ENCODE results near the gene MUC3A. TPM values are rescaled to one million over a fixed set of nuclear protein-coding genes. Genes with fewer than 3 reads are reported as not detected.
"Not testable (repeated sequence)": the region's sequence is repeated elsewhere in the genome, so short reads cannot be mapped to it uniquely, and the experiment has no call there.

MUC3A gene, protein sequence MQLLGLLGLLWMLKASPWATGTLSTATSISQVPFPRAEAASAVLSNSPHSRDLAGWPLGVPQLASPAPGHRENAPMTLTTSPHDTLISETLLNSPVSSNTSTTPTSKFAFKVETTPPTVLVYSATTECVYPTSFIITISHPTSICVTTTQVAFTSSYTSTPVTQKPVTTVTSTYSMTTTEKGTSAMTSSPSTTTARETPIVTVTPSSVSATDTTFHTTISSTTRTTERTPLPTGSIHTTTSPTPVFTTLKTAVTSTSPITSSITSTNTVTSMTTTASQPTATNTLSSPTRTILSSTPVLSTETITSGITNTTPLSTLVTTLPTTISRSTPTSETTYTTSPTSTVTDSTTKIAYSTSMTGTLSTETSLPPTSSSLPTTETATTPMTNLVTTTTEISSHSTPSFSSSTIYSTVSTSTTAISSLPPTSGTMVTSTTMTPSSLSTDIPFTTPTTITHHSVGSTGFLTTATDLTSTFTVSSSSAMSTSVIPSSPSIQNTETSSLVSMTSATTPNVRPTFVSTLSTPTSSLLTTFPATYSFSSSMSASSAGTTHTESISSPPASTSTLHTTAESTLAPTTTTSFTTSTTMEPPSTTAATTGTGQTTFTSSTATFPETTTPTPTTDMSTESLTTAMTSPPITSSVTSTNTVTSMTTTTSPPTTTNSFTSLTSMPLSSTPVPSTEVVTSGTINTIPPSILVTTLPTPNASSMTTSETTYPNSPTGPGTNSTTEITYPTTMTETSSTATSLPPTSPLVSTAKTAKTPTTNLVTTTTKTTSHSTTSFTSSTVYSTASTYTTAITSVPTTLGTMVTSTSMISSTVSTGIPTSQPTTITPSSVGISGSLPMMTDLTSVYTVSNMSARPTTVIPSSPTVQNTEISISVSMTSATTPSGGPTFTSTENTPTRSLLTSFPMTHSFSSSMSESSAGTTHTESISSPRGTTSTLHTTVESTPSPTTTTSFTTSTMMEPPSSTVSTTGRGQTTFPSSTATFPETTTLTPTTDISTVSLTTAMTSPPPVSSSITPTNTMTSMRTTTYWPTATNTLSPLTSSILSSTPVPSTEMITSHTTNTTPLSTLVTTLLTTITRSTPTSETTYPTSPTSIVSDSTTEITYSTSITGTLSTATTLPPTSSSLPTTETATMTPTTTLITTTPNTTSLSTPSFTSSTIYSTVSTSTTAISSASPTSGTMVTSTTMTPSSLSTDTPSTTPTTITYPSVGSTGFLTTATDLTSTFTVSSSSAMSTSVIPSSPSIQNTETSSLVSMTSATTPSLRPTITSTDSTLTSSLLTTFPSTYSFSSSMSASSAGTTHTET (N-terminal part only)
- not detected for polyA plus RNA-seq (2012; ENCODE audit: low read depth, missing spikeins)

DNA sequence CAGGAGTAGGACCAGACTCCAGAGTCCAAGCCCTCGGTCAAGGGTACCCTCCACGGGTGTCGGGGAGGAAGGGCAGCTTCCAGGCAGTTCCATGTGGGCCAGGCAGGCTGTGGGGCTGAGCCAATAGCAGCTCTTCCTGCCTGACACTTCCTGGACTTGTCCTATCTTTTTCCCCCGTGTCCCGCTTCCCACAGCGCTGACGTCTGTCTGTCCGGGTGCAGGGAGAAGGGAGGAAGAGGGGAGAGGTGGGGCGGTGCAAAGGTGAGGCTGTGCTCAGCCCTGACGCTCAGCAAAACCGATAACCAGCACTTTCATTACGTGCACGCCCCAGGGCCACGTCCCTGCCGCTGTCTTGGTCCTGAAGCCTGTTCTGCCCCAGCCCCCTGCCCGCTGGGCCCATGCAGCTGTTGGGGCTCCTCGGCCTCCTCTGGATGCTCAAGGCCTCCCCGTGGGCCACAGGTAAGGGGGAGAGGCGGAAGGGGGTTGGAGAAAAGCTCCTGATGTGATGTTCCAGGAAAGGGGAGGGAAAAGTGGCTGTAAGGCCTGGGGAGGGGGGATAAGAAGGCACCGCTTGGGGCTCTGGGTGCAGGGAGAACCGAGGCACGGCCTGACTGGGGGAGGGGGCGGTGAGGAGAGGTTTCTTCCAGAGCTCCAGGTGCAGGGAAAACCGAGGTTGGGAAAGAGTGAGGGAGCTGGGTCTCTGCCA, at the start of gene MUC3A:
Gene MUC3A (plus strand): TSS at position 308 of the 706 bp plus-strand sequence. CDS start 91 bp downstream, at position 399.
- no peak for DNase-seq (ENCODE audit: insufficient read length, low spot score)
- FAIRE-seq = no peak
- TF ChIP-seq POLR2A (IDR thresholded peaks at IDR 0.05; ENCODE audit: low read depth, low read length) = no peak
- TF ChIP-seq POU2F2 (IDR thresholded peaks at IDR 0.05; ENCODE audit: low read depth, low read length) = no peak
- no peak for TF ChIP-seq SPI1 (IDR thresholded peaks at IDR 0.05; ENCODE audit: low read depth, low read length)
- TF ChIP-seq TAF1 (IDR thresholded peaks at IDR 0.05; ENCODE audit: low read depth, low read length) = no peak
- TF ChIP-seq PAX5 (IDR thresholded peaks at IDR 0.05; ENCODE audit: insufficient read depth, low read length, severe bottlenecking) = no peak
- no peak for TF ChIP-seq POLR2AphosphoS5 (IDR thresholded peaks at IDR 0.05; ENCODE audit: low read depth, low read length)

DNA sequence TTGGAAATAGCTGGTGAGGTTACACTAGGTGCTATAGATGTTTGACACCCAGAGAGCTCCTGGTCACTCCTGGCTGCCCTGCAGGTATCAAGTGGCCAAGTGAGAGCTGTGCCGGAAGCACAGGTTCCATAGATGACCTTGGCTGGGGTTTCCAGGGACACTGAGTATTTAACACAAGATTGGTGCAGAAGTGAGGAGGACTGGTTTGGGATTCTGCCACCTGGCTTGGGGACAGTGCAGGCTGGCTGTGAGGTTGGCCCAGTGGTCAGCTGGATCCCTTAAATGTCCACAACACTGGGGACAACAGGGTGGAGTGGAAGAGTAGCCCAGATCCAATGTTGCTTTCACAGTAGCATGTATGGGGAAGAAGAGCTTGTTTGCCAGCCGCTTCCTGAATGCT, 48.4 kb upstream of the MUC3A start:
- DNase-seq (ENCODE audit: insufficient read length, low spot score) (no peak), FAIRE-seq (no peak)
- TF ChIP-seq POLR2AphosphoS5 (IDR thresholded peaks at IDR 0.05; ENCODE audit: low read depth, low read length) (no peak), TAF1 (IDR thresholded peaks at IDR 0.05; ENCODE audit: low read depth, low read length) (no peak), PAX5 (IDR thresholded peaks at IDR 0.05; ENCODE audit: insufficient read depth, low read length, severe bottlenecking) (no peak), POLR2A (IDR thresholded peaks at IDR 0.05; ENCODE audit: low read depth, low read length) (no peak), SPI1 (IDR thresholded peaks at IDR 0.05; ENCODE audit: low read depth, low read length) (no peak), POU2F2 (IDR thresholded peaks at IDR 0.05; ENCODE audit: low read depth, low read length) (no peak)

DNA sequence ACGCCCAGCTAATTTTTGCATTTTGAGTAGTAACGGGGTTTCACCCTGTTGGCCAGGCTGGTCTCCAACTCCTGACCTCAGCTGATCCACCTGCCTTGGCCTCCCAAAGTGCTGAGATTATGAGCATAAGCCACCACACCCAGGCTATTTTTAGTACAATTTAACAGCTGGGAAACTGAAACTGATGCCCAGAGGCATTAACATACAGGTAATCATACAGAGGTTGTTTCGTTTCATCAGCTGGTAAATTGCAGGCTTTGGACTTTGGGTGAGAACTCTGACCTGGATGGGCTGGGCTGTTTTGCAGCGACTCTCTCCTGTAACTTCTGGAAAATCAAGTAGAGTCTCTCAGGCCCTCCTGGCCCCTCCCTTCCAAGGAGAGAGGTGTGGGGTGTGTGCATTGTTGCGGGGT, 47.4 kb upstream of the MUC3A start:
- FAIRE-seq = no peak
- DNase-seq (ENCODE audit: insufficient read length, low spot score) = no peak
- no peak for TF ChIP-seq PAX5 (IDR thresholded peaks at IDR 0.05; ENCODE audit: insufficient read depth, low read length, severe bottlenecking)
- no peak for TF ChIP-seq TAF1 (IDR thresholded peaks at IDR 0.05; ENCODE audit: low read depth, low read length)
- no peak for TF ChIP-seq SPI1 (IDR thresholded peaks at IDR 0.05; ENCODE audit: low read depth, low read length)
- no peak for TF ChIP-seq POLR2AphosphoS5 (IDR thresholded peaks at IDR 0.05; ENCODE audit: low read depth, low read length)
- TF ChIP-seq POLR2A (IDR thresholded peaks at IDR 0.05; ENCODE audit: low read depth, low read length) = no peak
- no peak for TF ChIP-seq POU2F2 (IDR thresholded peaks at IDR 0.05; ENCODE audit: low read depth, low read length)

DNA sequence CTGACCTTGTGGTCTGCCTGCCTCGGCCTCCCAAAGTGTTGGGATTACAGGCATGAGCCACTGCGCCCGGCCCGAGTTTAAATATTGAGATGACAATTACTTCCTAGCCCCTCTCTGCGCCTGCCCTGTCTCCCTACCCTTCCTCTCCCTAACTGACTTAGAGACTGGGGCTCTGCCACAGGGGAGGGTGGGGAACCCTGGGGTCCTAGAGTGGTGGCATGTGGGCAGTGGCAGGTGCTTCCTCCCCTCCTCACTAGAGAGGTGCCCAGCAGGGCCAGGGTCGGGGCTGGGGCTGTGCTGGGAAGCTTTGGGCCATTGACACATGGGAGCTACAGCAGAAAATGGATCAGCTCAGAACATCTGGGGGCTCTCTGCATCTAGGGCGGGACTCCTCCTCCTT, 46.7 kb upstream of the MUC3A start:
- DNase-seq (ENCODE audit: insufficient read length, low spot score) (no peak), FAIRE-seq (no peak)
- no peak for TF ChIP-seq POLR2AphosphoS5 (IDR thresholded peaks at IDR 0.05; ENCODE audit: low read depth, low read length)
- TF ChIP-seq POLR2A (IDR thresholded peaks at IDR 0.05; ENCODE audit: low read depth, low read length) = no peak
- no peak for TF ChIP-seq PAX5 (IDR thresholded peaks at IDR 0.05; ENCODE audit: insufficient read depth, low read length, severe bottlenecking)
- TF ChIP-seq SPI1 (IDR thresholded peaks at IDR 0.05; ENCODE audit: low read depth, low read length) = no peak
- TF ChIP-seq POU2F2 (IDR thresholded peaks at IDR 0.05; ENCODE audit: low read depth, low read length) = no peak
- no peak for TF ChIP-seq TAF1 (IDR thresholded peaks at IDR 0.05; ENCODE audit: low read depth, low read length)

DNA sequence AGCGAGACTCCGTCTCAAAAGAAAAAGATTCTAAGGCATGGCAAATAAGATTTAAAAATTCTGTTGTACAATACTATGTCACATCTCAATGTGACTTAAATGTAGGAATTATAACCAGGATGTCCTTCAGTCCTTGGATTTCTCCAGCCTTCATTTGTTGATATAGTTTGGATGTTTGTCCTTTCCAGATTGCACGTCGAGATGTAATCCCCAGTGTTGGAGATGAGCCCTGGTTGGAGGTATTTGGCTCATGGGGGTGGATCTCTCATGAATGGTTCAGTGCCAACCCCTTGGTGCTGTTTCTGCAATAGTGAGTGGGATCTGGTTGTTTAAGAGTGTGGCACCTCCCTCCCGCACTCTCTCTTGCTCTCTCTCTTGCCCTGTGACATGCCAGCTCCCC, 40.8 kb upstream of the MUC3A start:
- FAIRE-seq = no peak
- no peak for DNase-seq (ENCODE audit: insufficient read length, low spot score)
- no peak for TF ChIP-seq POU2F2 (IDR thresholded peaks at IDR 0.05; ENCODE audit: low read depth, low read length)
- TF ChIP-seq SPI1 (IDR thresholded peaks at IDR 0.05; ENCODE audit: low read depth, low read length) = no peak
- TF ChIP-seq TAF1 (IDR thresholded peaks at IDR 0.05; ENCODE audit: low read depth, low read length) = no peak

DNA sequence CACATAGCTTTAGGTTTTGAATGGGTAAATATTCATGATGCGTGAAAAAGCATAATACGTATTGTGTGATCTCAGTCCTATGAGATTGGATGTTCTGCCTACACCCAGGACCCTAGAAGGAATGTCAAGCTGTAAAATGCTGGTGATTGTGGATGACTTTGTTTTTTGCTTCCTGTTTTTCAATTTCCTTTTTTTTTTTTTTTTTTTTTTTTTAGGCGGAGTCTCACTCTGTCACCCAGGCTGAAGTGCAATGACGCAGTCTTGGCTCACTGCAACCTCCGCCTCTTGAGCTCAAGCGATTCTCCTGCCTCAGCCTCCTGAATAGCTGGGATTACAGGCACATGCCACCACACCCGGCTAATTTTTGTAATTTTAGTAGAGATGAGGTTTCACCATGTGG, 38.9 kb upstream of the MUC3A start:
- DNase-seq (ENCODE audit: insufficient read length, low spot score); FAIRE-seq: not testable (repeated sequence)

DNA sequence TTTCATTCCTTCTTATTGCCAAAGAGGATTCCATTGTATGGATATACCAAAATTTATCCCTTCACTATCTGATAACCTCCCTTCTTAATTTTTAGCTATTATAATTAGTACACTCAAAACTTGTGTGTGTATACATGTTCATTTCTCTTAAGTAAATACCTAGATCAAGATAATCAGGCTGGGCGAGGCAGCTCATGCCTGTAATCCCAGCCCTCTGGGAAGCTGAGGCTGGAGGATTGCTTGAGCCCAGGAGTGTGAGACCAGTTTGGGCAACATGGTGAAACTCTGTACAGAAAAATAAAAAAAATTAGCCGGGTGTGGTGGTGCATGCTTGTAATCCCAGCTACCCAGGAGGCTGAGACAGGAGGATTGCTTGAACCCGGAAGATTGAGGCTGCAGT, 37.9 kb upstream of the MUC3A start:
- FAIRE-seq (no peak), DNase-seq (ENCODE audit: insufficient read length, low spot score) (no peak)
- no peak for TF ChIP-seq SPI1 (IDR thresholded peaks at IDR 0.05; ENCODE audit: low read depth, low read length)
- no peak for TF ChIP-seq POLR2A (IDR thresholded peaks at IDR 0.05; ENCODE audit: low read depth, low read length)

DNA sequence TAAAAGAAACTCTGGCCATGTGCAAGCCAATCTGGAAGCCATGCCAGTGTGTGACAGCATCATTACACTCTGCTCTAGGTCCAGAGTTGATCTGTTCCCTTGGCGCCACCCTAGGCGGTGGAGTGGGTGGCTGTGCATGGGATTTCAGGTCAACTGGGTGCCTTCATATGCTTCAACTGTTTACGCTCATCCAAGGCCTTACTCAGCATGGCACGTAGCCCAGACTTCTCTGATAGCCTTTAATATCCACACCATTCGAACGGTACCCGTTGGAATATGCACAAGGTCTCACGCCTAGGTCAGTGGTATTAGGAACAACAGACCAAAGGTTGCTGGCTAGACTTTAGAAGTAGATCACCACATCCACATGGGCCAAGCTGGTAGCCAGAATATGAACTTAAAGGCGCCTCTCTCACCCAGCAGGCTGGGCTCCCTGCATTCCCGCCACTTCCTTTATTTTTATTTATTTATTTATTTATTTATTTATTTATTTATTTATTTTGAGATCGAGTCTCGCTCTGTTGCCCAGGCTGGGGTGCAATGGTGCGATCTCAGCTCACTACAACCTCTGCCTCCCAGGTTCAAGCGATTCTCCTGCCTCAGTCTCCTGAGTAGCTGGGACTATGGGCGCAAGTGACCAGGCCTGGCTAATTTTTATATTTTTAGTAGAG, 35.0 kb upstream of the MUC3A start:
- peak; percentile 20 for FAIRE-seq

More for the DNA sequence above, 35.0 kb upstream of the MUC3A start:
- no peak for TF ChIP-seq POLR2A (IDR thresholded peaks at IDR 0.05; ENCODE audit: low read depth, low read length)
- TF ChIP-seq PAX5 (IDR thresholded peaks at IDR 0.05; ENCODE audit: insufficient read depth, low read length, severe bottlenecking) = no peak
- no peak for TF ChIP-seq SPI1 (IDR thresholded peaks at IDR 0.05; ENCODE audit: low read depth, low read length)
- no peak for TF ChIP-seq POU2F2 (IDR thresholded peaks at IDR 0.05; ENCODE audit: low read depth, low read length)
- TF ChIP-seq TAF1 (IDR thresholded peaks at IDR 0.05; ENCODE audit: low read depth, low read length) = no peak
- TF ChIP-seq POLR2AphosphoS5 (IDR thresholded peaks at IDR 0.05; ENCODE audit: low read depth, low read length) = no peak
- DNase-seq (ENCODE audit: insufficient read length, low spot score) = no peak
